Neural progenitor cell (in vitro differentiated cells): ENCODE data around the gene SLC35E4.

ENCODE experiments used
- CTCF ChIP-seq: fragments of 200-600 bp; sonication (generic); IDR thresholded peaks from 2 replicates; pipeline ENCODE4 v1.5.1; 2017; ENCODE audit warnings: antibody characterized with exemption, mild to moderate bottlenecking
- EZH2 ChIP-seq: fragments of 200-600 bp; sonication (generic); IDR thresholded peaks from 2 replicates; pipeline ENCODE4 v1.6.1; 2017; ENCODE audit warnings: antibody characterized with exemption, mild to moderate bottlenecking, moderate library complexity
- EZH2phosphoT487 ChIP-seq: fragments of 200-600 bp; sonication (generic); IDR thresholded peaks from 2 replicates; pipeline ENCODE4 v1.6.1; 2017; ENCODE audit warnings: antibody characterized with exemption

GRCh38 chr22:30649430-30650007, 13.9 kb downstream of the SLC35E4 start:
- TF ChIP-seq CTCF (no peak), EZH2 (no peak), EZH2phosphoT487 (no peak)
